Measurements from ENCODE around the gene WIPI1.

The WIPI1 gene

GRCh38 chr17:68403122-68403521 lies 54.2 kb downstream of the WIPI1 start:
- H3K27me3 ChIP-seq (ENCODE audit: control insufficient read depth, low read length) = no peaks in the 10 kb centered on the region
- H3K9me3 ChIP-seq (ENCODE audit: control insufficient read depth, insufficient read depth, low read length) = no peaks in the 10 kb centered on the region
- H3K4me1 ChIP-seq (ENCODE audit: control insufficient read depth, low read length) = peaks cover 20% of the 10 kb centered on the region
- H3K27ac ChIP-seq (ENCODE audit: low read depth, low read length) = no peak overlapping the region
- TF ChIP-seq CTCF (IDR thresholded peaks at IDR 0.05; ENCODE audit: low read depth, low read length, poor library complexity, severe bottlenecking) (no peak), EZH2phosphoT487 (IDR thresholded peaks at IDR 0.05; ENCODE audit: borderline replicate concordance, low read length) (no peak)
- H3K4me2 ChIP-seq (ENCODE audit: low read length) = no peak overlapping the region
- H3K79me2 ChIP-seq (ENCODE audit: control insufficient read depth, low read length) = no peaks in the 10 kb centered on the region
- H4K20me1 ChIP-seq (ENCODE audit: control insufficient read depth, insufficient read depth, low read depth, low read length) = no peaks in the 10 kb centered on the region
- no peak overlapping the region for H3K4me3 ChIP-seq (ENCODE audit: low read length)
- H3K36me3 ChIP-seq (ENCODE audit: control insufficient read depth, low read length) = no peaks in the 10 kb centered on the region
- H3F3A ChIP-seq (ENCODE audit: control insufficient read depth, insufficient read depth) = no peaks in the 10 kb centered on the region
- no peaks in the 10 kb centered on the region for H3K9me2 ChIP-seq (replicated peaks; ENCODE audit: control insufficient read depth, low read length)

- Histone ChIP-seq H3K4me3 (ENCODE audit: low read length) (no peak overlapping the region), H3K4me1 (ENCODE audit: control insufficient read depth, low read length) (peaks cover 20% of the 10 kb centered on the region), H3K27ac (ENCODE audit: low read depth, low read length) (no peak overlapping the region), H3K36me3 (ENCODE audit: control insufficient read depth, low read length) (no peaks in the 10 kb centered on the region), H4K20me1 (ENCODE audit: control insufficient read depth, insufficient read depth, low read depth, low read length) (no peaks in the 10 kb centered on the region), H3K4me2 (ENCODE audit: low read length) (no peak overlapping the region), H3K9me3 (ENCODE audit: control insufficient read depth, insufficient read depth, low read length) (no peaks in the 10 kb centered on the region), H3K27me3 (ENCODE audit: control insufficient read depth, low read length) (no peaks in the 10 kb centered on the region), H3K79me2 (ENCODE audit: control insufficient read depth, low read length) (no peaks in the 10 kb centered on the region), H3K9me2 (replicated peaks; ENCODE audit: control insufficient read depth, low read length) (no peaks in the 10 kb centered on the region), H3F3A (ENCODE audit: control insufficient read depth, insufficient read depth) (no peaks in the 10 kb centered on the region)
- no peak for TF ChIP-seq EZH2phosphoT487 (IDR thresholded peaks at IDR 0.05; ENCODE audit: borderline replicate concordance, low read length)
- no peak for TF ChIP-seq CTCF (IDR thresholded peaks at IDR 0.05; ENCODE audit: low read depth, low read length, poor library complexity, severe bottlenecking)
Measured at GRCh38 chr17:68401288-68401687, 56.0 kb downstream of the WIPI1 start.

- Histone ChIP-seq H3K79me2 (ENCODE audit: control insufficient read depth, low read length) (no peaks in the 10 kb centered on the region), H3K4me3 (ENCODE audit: low read length) (no peak overlapping the region), H3K36me3 (ENCODE audit: control insufficient read depth, low read length) (no peaks in the 10 kb centered on the region), H3K4me1 (ENCODE audit: control insufficient read depth, low read length) (peaks cover 20% of the 10 kb centered on the region), H3K9me2 (replicated peaks; ENCODE audit: control insufficient read depth, low read length) (no peaks in the 10 kb centered on the region), H3F3A (ENCODE audit: control insufficient read depth, insufficient read depth) (no peaks in the 10 kb centered on the region), H3K4me2 (ENCODE audit: low read length) (no peak overlapping the region), H3K27ac (ENCODE audit: low read depth, low read length) (no peak overlapping the region), H4K20me1 (ENCODE audit: control insufficient read depth, insufficient read depth, low read depth, low read length) (no peaks in the 10 kb centered on the region), H3K9me3 (ENCODE audit: control insufficient read depth, insufficient read depth, low read length) (no peaks in the 10 kb centered on the region), H3K27me3 (ENCODE audit: control insufficient read depth, low read length) (no peaks in the 10 kb centered on the region)
- no peak for TF ChIP-seq CTCF (IDR thresholded peaks at IDR 0.05; ENCODE audit: low read depth, low read length, poor library complexity, severe bottlenecking)
- no peak for TF ChIP-seq EZH2phosphoT487 (IDR thresholded peaks at IDR 0.05; ENCODE audit: borderline replicate concordance, low read length)
Measured at GRCh38 chr17:68400404-68400735, 56.9 kb downstream of the WIPI1 start.

Measured in DOHH2 (cell line).